VCaP (cell line): ENCODE data around the gene SDC3.

Experiments used
- H3K27ac ChIP-seq: fragments of 450-650 bp; 2 replicates; pipeline ENCODE4 v1.5.1; 2017
- CTCF ChIP-seq: fragments of 450-650 bp; conservative IDR thresholded peaks from 2 replicates; pipeline ENCODE4 v1.5.1; 2017; ENCODE audit warnings: mild to moderate bottlenecking, moderate library complexity

SDC3 gene

GRCh38 chr1:30875916-30876315 is 32.6 kb downstream of the SDC3 start:
- no peak for TF ChIP-seq CTCF
- H3K27ac ChIP-seq = no peak overlapping the region

GRCh38 chr1:30875197-30875596 is 33.4 kb downstream of the SDC3 start:
- TF ChIP-seq CTCF = no peak
- H3K27ac ChIP-seq = no peak overlapping the region

GRCh38 chr1:30874176-30874575 is 34.4 kb downstream of the SDC3 start:
- H3K27ac ChIP-seq = no peak overlapping the region
- no peak for TF ChIP-seq CTCF

GRCh38 chr1:30872948-30873263 is 35.7 kb downstream of the SDC3 start:
- no peak for TF ChIP-seq CTCF
- no peak overlapping the region for H3K27ac ChIP-seq

- no peak for TF ChIP-seq CTCF
- no peak overlapping the region for H3K27ac ChIP-seq
These were observed 36.3 kb downstream of the SDC3 start for GRCh38 chr1:30872033-30872947.

GRCh38 chr1:30871276-30871871 is 37.2 kb downstream of the SDC3 start:
- no peak overlapping the region for H3K27ac ChIP-seq
- no peak for TF ChIP-seq CTCF

GRCh38 chr1:30870656-30871055 is 37.9 kb downstream of the SDC3 start:
- TF ChIP-seq CTCF = no peak
- H3K27ac ChIP-seq = no peak overlapping the region
